ENCODE data around the gene NRDE2.

Gene NRDE2

GRCh38 chr14:90296641-90297040, 35.1 kb downstream of the NRDE2 start:
- DNase-seq: no peak

- no peak for DNase-seq
These were observed 35.7 kb downstream of the NRDE2 start for GRCh38 chr14:90295870-90296516.

GRCh38 chr14:90294872-90295271, 36.9 kb downstream of the NRDE2 start:
- no peak for DNase-seq

GRCh38 chr14:90293766-90294730, 37.7 kb downstream of the NRDE2 start:
- no peak for DNase-seq

GRCh38 chr14:90291699-90292098, 40.0 kb downstream of the NRDE2 start:
- no peak for DNase-seq

- no peak for DNase-seq
These were observed 41.3 kb downstream of the NRDE2 start for GRCh38 chr14:90290337-90291011.

GRCh38 chr14:90288651-90289355, 42.9 kb downstream of the NRDE2 start:
- peak; percentile 80 for DNase-seq

GRCh38 chr14:90287791-90288190, 44.0 kb downstream of the NRDE2 start:
- DNase-seq: no peak

GRCh38 chr14:90281756-90282155, 50.0 kb downstream of the NRDE2 start:
- DNase-seq: no peak

GRCh38 chr14:90281261-90281660, 50.5 kb downstream of the NRDE2 start:
- no peak for DNase-seq

GRCh38 chr14:90280096-90280495, 51.6 kb downstream of the NRDE2 start:
- no peak for DNase-seq

- DNase-seq: no peak
These were observed 53.3 kb downstream of the NRDE2 start for GRCh38 chr14:90278199-90279175.

- DNase-seq: no peak
These were observed 54.1 kb downstream of the NRDE2 start for GRCh38 chr14:90277581-90278198.

- DNase-seq: no peak
These were observed 54.9 kb downstream of the NRDE2 start for GRCh38 chr14:90276646-90277367.

- no peak for DNase-seq
These were observed 55.9 kb downstream of the NRDE2 start for GRCh38 chr14:90275820-90276219.

GRCh38 chr14:90275458-90275814, 56.3 kb downstream of the NRDE2 start:
- DNase-seq: no peak

GRCh38 chr14:90274808-90275457, 56.8 kb downstream of the NRDE2 start:
- no peak for DNase-seq

- DNase-seq: no peak
These were observed 57.7 kb downstream of the NRDE2 start for GRCh38 chr14:90274019-90274418.

GRCh38 chr14:90273532-90273931, 58.2 kb downstream of the NRDE2 start:
- DNase-seq: no peak

GRCh38 chr14:90272523-90272922, 59.2 kb downstream of the NRDE2 start:
- no peak for DNase-seq
